ENCODE results near the gene ADARB1.
"Not testable (repeated sequence)": the region's sequence is repeated elsewhere in the genome, so short reads cannot be mapped to it uniquely, and the experiment has no call there.

ADARB1 gene

DNA sequence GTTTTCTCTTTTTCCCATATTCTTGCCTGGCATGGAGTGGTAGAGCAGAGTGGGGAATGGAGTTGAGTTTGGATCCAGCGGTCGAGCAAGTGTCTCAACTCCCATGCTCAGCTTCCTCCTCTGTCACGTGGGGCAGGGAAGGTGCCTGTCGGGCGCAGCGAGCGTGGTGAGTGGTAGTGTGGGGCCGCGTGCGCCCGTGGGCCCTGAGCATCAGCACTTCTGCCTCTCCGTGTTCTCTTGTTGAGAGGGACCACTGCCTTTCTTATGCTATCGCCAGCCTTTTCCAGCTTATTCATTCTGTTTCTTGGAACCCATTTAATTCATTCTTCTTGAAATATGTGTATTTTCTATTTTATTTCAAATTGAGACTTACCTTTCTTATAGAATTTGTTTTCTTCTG lies 65.1 kb downstream of the ADARB1 start:
- Histone ChIP-seq H3K4me3 (ENCODE audit: low read depth, low read length) (no peak overlapping the region), H3K9me3 (ENCODE audit: control insufficient read depth, insufficient read depth, low read length) (no peaks in the 10 kb centered on the region), H3K4me1 (ENCODE audit: control insufficient read depth, insufficient read depth, low read length) (no peaks in the 10 kb centered on the region), H3K27me3 (ENCODE audit: control insufficient read depth, insufficient read depth, low read length) (no peaks in the 10 kb centered on the region), H3K36me3 (ENCODE audit: control insufficient read depth, insufficient read depth, low read length) (no peaks in the 10 kb centered on the region), H3K9ac (ENCODE audit: low read depth, low read length) (no peak overlapping the region)

DNA sequence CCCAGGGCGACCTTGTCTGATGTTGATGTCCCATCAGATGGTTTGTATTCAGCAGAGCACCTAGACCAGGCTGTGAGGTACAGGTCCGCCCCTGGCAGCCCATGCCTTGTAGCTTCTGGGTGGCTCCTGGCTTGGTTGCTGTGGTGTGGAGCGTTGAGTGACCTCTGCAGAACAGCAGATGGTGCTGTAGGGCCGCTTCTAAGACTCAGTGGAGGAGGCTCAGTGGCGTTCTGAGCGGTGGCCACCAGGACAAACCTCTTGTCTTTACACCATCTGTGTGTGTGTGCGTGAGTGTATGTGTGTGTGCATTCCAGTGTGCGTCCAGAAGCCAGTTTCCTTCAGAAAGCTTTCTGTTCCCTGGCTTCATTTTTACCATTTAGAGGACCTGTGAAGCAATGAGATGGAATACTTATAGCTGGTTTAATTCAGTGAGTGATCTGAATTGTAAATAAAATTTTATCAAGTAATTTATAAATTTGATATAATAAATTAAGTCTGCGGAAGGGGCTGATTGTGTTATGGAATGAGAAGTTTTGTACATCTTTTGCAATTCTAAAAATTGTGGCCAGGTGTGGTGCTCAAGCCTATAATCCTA lies 66.1 kb downstream of the ADARB1 start:
- no peak overlapping the region for H3K4me3 ChIP-seq (ENCODE audit: low read depth, low read length)
- no peaks in the 10 kb centered on the region for H3K4me1 ChIP-seq (ENCODE audit: control insufficient read depth, insufficient read depth, low read length)
- H3K36me3 ChIP-seq (ENCODE audit: control insufficient read depth, insufficient read depth, low read length), result no peaks in the 10 kb centered on the region

DNA sequence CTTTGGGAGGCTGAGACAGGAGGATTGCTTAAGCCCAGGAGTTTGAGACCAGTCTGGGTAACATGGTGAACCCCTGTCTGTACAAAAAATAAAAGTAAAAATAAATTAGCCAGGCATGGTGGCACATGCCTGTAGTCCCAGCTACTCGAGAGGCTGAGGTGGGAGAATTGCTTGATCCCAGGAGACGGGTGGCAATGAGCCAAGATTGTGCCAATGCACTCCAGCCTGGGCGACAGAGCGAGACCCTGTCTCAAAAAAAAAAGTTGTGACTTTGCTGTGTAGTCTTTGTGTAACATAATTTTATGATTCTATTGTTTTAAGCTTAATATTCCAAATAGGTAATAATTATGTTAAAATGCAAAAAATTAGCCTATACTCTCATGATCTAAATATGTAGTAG lies 66.6 kb downstream of the ADARB1 start:
- not testable (repeated sequence) for H3K27me3 ChIP-seq (ENCODE audit: control insufficient read depth, insufficient read depth, low read length); H3K9me3 ChIP-seq (ENCODE audit: control insufficient read depth, insufficient read depth, low read length); H3K9ac ChIP-seq (ENCODE audit: low read depth, low read length); H3K4me3 ChIP-seq (ENCODE audit: low read depth, low read length); H3K4me1 ChIP-seq (ENCODE audit: control insufficient read depth, insufficient read depth, low read length); H3K36me3 ChIP-seq (ENCODE audit: control insufficient read depth, insufficient read depth, low read length)

More for the DNA sequence above, 66.1 kb downstream of the ADARB1 start:
- H3K27me3 ChIP-seq (ENCODE audit: control insufficient read depth, insufficient read depth, low read length), result no peaks in the 10 kb centered on the region
- H3K9ac ChIP-seq (ENCODE audit: low read depth, low read length), result no peak overlapping the region
- no peaks in the 10 kb centered on the region for H3K9me3 ChIP-seq (ENCODE audit: control insufficient read depth, insufficient read depth, low read length)

DNA sequence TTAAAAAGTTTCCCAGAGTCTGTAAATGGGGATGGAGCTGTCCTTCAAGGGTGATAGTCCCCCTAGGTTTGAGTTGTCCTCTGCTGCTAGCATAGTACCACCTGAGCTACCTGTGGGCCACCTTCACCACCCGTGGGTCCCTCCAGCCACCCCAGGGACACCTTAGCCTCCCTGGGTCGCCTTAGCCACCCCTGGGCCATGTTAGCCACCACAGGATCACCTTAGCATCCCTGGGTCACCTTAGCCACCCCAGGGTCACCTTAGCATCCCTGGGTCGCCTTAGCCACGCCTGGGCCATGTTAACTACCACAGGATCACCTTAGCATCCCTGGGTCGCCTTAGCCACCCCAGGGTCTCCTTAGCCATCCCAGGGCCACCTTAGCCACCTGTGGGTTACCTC lies 67.1 kb downstream of the ADARB1 start:
- no peak overlapping the region for H3K9ac ChIP-seq (ENCODE audit: low read depth, low read length)
- H3K4me3 ChIP-seq (ENCODE audit: low read depth, low read length), result no peak overlapping the region
- H3K27me3 ChIP-seq (ENCODE audit: control insufficient read depth, insufficient read depth, low read length), result no peaks in the 10 kb centered on the region
- no peaks in the 10 kb centered on the region for H3K4me1 ChIP-seq (ENCODE audit: control insufficient read depth, insufficient read depth, low read length)
- H3K9me3 ChIP-seq (ENCODE audit: control insufficient read depth, insufficient read depth, low read length), result no peaks in the 10 kb centered on the region
- no peaks in the 10 kb centered on the region for H3K36me3 ChIP-seq (ENCODE audit: control insufficient read depth, insufficient read depth, low read length)

DNA sequence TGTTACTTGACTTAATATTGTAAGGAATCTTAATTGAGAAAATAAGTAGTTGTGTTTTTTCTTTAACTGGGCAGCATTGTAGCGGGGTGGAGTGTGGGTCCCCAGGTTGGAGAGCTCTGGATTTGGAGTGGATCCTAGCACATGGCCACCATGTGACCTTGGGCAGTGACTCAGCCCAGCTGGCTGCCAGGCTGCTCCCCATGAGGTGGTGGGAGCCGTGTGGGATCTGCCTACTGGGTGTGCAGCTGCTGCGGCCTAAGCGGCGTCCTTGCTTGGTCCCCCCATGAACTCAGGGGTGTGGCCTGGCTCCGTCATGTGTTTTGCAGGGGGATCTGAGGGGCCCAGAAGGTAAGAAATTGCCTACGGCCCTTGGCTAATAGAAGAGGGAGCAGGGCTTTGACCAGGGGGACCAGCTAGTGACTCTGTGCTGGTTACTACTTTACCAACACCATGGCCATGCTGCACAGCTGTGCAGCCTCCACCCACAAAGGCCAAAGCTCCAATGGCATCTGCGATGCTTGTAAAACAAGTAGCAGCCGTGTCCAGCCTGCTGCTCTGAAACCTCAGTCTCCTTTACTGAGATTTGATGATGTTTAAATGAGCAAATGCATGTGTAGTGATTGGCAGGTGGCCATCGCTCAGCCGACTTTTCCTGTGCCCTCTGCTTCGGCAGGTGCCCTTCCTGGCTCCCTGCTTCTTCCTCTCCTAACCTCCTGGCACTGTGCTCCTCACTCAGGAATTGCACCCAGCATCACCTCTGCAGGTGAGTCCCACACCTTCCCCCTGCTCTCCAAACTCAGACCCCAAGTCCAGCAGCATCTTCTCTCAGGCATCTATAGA lies 68.3 kb downstream of the ADARB1 start:
- no peaks in the 10 kb centered on the region for H3K36me3 ChIP-seq (ENCODE audit: control insufficient read depth, insufficient read depth, low read length)
- H3K9ac ChIP-seq (ENCODE audit: low read depth, low read length), result no peak overlapping the region
- H3K4me3 ChIP-seq (ENCODE audit: low read depth, low read length), result no peak overlapping the region
- no peaks in the 10 kb centered on the region for H3K9me3 ChIP-seq (ENCODE audit: control insufficient read depth, insufficient read depth, low read length)
- no peaks in the 10 kb centered on the region for H3K27me3 ChIP-seq (ENCODE audit: control insufficient read depth, insufficient read depth, low read length)
- H3K4me1 ChIP-seq (ENCODE audit: control insufficient read depth, insufficient read depth, low read length), result no peaks in the 10 kb centered on the region

DNA sequence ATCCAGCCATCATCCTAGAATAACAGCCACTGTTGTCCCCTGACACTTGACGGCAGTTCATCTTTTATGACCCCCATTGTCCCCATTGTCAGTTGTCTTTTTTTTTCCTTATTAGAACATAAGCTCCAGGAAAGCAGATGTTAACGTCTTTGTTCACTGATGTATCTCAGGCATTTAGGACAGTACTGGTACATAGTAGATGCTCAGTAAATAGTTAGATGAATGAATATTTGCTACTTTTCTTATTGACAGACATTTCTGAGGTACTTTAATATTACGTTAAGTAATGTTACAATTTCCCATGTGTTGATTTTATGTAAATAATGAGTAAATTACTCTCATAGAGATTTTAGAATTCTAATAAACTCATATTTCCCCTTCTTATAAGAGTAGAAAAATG lies 69.5 kb downstream of the ADARB1 start:
- Histone ChIP-seq H3K4me3 (ENCODE audit: low read depth, low read length) (no peak overlapping the region), H3K9me3 (ENCODE audit: control insufficient read depth, insufficient read depth, low read length) (no peaks in the 10 kb centered on the region), H3K36me3 (ENCODE audit: control insufficient read depth, insufficient read depth, low read length) (no peaks in the 10 kb centered on the region), H3K27me3 (ENCODE audit: control insufficient read depth, insufficient read depth, low read length) (no peaks in the 10 kb centered on the region), H3K4me1 (ENCODE audit: control insufficient read depth, insufficient read depth, low read length) (no peaks in the 10 kb centered on the region), H3K9ac (ENCODE audit: low read depth, low read length) (no peak overlapping the region)

DNA sequence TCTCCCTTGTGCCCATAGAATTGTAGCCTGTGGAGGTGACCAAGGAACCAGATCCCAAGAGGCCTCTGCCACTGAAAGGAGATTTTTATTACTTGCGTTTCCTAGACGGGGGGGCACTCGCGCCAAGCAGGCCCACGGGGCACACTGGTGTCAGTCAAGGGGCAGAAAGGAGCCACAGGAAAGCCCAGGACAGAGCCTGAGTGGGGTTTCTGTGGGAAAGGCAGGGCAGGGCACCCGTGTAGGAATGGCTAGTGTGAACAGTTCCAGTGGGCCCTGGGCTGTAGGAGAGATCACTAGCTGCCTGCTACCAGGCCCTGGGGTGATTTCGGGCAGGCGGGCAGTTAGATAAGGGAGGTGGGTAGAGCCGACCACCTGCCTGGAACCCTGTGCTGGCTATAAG lies 70.8 kb downstream of the ADARB1 start:
- H3K27me3 ChIP-seq (ENCODE audit: control insufficient read depth, insufficient read depth, low read length), result no peaks in the 10 kb centered on the region
- H3K9me3 ChIP-seq (ENCODE audit: control insufficient read depth, insufficient read depth, low read length), result no peaks in the 10 kb centered on the region
- H3K36me3 ChIP-seq (ENCODE audit: control insufficient read depth, insufficient read depth, low read length), result no peaks in the 10 kb centered on the region
- H3K4me1 ChIP-seq (ENCODE audit: control insufficient read depth, insufficient read depth, low read length), result no peaks in the 10 kb centered on the region
- no peak overlapping the region for H3K4me3 ChIP-seq (ENCODE audit: low read depth, low read length)
- no peak overlapping the region for H3K9ac ChIP-seq (ENCODE audit: low read depth, low read length)

DNA sequence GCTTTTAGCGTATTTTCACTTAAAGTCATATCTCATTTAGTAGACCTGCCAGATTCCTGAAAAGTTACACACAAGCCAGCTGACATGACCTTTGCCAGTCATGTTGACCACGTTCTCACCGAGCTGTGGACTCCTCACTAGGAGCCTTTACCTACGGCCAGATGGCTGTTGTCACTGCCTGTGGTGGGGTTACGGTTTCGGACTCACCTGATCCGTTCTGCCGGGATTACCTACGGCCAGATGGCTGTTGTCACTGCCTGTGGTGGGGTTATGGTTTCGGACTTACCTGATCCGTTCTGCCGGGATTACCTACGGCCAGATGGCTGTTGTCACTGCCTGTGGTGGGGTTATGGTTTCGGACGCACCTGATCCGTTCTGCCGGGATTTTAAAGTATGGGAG lies 71.5 kb downstream of the ADARB1 start:
- not testable (repeated sequence) for H3K27me3 ChIP-seq (ENCODE audit: control insufficient read depth, insufficient read depth, low read length); H3K4me3 ChIP-seq (ENCODE audit: low read depth, low read length); H3K9ac ChIP-seq (ENCODE audit: low read depth, low read length); H3K4me1 ChIP-seq (ENCODE audit: control insufficient read depth, insufficient read depth, low read length); H3K36me3 ChIP-seq (ENCODE audit: control insufficient read depth, insufficient read depth, low read length); H3K9me3 ChIP-seq (ENCODE audit: control insufficient read depth, insufficient read depth, low read length)

DNA sequence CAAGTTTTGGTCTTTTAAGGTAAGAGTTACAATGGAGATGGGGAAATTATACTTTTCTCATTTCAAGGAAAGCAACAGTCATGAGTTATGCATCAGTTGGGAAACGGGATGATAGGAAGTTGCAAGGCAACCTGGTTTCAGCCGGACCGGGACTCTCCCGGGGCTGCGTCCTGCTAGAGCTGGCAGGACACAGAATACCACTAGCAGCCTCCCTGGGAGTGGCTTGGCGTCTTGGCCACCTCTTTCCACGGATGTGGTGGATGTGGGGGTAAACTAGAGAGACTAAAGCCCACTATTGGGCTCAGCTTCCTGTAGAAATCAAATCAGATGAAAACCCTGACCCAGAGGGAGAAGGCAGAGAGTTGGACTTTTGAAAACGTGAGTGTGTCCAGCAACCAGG lies 71.9 kb downstream of the ADARB1 start:
- Histone ChIP-seq H3K9me3 (ENCODE audit: control insufficient read depth, insufficient read depth, low read length) (no peaks in the 10 kb centered on the region), H3K9ac (ENCODE audit: low read depth, low read length) (no peak overlapping the region), H3K4me3 (ENCODE audit: low read depth, low read length) (no peak overlapping the region), H3K36me3 (ENCODE audit: control insufficient read depth, insufficient read depth, low read length) (no peaks in the 10 kb centered on the region), H3K4me1 (ENCODE audit: control insufficient read depth, insufficient read depth, low read length) (no peaks in the 10 kb centered on the region), H3K27me3 (ENCODE audit: control insufficient read depth, insufficient read depth, low read length) (no peaks in the 10 kb centered on the region)

DNA sequence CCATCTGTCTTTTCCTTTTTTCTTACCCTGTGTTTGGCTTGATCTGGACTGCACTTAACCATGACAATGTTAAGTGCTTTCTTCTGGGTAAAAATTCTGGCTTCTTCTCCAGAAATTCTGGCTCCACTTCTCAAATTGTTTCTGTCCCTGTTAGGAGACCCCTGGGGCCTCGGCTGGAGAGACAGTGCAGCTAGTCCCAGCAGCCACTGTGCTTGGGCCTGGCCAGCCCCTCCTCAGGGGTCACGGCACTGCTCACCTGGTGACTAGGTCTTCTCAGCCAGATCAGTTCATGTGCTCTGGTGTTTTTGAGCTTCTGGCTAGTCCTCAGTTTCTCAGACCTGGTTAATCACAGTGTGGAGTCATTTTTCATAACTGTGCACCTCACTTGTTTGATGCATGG lies 72.4 kb downstream of the ADARB1 start:
- Histone ChIP-seq H3K9ac (ENCODE audit: low read depth, low read length) (no peak overlapping the region), H3K9me3 (ENCODE audit: control insufficient read depth, insufficient read depth, low read length) (no peaks in the 10 kb centered on the region), H3K4me1 (ENCODE audit: control insufficient read depth, insufficient read depth, low read length) (no peaks in the 10 kb centered on the region), H3K4me3 (ENCODE audit: low read depth, low read length) (no peak overlapping the region), H3K36me3 (ENCODE audit: control insufficient read depth, insufficient read depth, low read length) (no peaks in the 10 kb centered on the region), H3K27me3 (ENCODE audit: control insufficient read depth, insufficient read depth, low read length) (no peaks in the 10 kb centered on the region)

DNA sequence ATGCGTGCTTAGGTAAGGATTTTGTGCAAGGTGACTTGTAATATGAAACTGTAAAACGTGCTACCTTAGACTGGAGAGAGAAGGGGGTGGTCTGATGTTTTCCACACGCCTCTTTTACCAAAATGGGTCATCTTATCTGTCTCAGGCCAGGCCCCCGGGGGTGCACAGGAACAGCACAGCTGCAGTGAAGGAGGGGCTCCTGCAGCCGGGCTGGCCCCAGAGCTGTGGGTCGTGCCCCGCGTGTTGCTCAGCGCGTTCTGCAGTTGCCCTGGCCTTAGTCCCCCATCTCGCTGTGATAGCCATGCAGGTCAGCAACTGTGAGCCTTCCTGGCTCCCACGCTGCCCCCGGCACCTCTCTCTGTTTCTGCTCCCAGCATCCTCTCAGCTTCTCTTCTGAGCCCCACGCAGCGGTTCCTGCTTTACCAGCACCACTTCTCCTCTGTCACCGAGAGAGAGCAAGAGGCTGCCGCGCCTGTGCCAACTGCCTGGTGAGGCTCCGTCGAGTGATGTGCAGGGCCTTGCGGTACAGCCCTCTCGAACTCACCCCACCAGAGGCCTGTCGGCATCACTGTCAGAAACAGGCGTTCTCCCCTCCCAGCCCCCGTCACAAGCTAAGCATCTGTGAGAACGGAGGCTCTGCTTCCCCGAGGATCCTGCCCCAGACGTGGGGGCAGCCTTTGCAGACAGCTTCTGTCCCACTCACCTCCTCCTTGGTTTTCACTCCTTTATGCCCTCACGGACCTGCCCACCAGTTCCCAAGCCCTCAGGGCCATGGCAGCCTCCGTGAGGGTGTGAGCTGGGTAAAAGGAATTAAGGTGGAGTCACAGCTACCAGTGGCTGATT lies 73.3 kb downstream of the ADARB1 start:
- Histone ChIP-seq H3K9ac (ENCODE audit: low read depth, low read length) (no peak overlapping the region), H3K4me3 (ENCODE audit: low read depth, low read length) (no peak overlapping the region), H3K27me3 (ENCODE audit: control insufficient read depth, insufficient read depth, low read length) (no peaks in the 10 kb centered on the region), H3K4me1 (ENCODE audit: control insufficient read depth, insufficient read depth, low read length) (no peaks in the 10 kb centered on the region), H3K36me3 (ENCODE audit: control insufficient read depth, insufficient read depth, low read length) (no peaks in the 10 kb centered on the region), H3K9me3 (ENCODE audit: control insufficient read depth, insufficient read depth, low read length) (no peaks in the 10 kb centered on the region)
